Osteoblast (primary cell): ENCODE results near the gene HEXD. TPM values are rescaled to one million over a fixed set of nuclear protein-coding genes. Genes with fewer than 3 reads are reported as not detected.

Source experiments
- DNase-seq: peaks from one replicate; pipeline ENCODE4 v3.0.0; 2011; ENCODE audit warnings: low spot score, mixed read lengths; ENCODE audit not compliant: insufficient read length; ENCODE audit errors: missing footprints
- H2AFZ ChIP-seq: 2 replicates; pipeline ENCODE4 v1.6.0; 2011; ENCODE audit warnings: mild to moderate bottlenecking, low read length
- H3K27ac ChIP-seq: 2 replicates; pipeline ENCODE4 v1.5.1; 2011; ENCODE audit warnings: mild to moderate bottlenecking, low read depth, low read length, moderate library complexity
- H3K27me3 ChIP-seq: 2 replicates; pipeline ENCODE4 v1.6.0; 2012; ENCODE audit warnings: mild to moderate bottlenecking, control low read depth, inconsistent platforms, low read length, moderate library complexity; ENCODE audit not compliant: insufficient read depth
- H3K36me3 ChIP-seq: 2 replicates; pipeline ENCODE4 v1.5.1; 2011; ENCODE audit warnings: mild to moderate bottlenecking, low read length, control low read depth, moderate library complexity; ENCODE audit not compliant: insufficient read depth
- H3K4me1 ChIP-seq: 2 replicates; pipeline ENCODE4 v1.5.1; 2011; ENCODE audit warnings: mild to moderate bottlenecking, low read length, control low read depth, moderate library complexity; ENCODE audit not compliant: insufficient read depth
- H3K4me2 ChIP-seq: 2 replicates; pipeline ENCODE4 v1.6.0; 2011; ENCODE audit warnings: mild to moderate bottlenecking, low read length; ENCODE audit not compliant: insufficient read depth
- H3K4me3 ChIP-seq: fragments of 200-600 bp; sonication (generic); 3 replicates; pipeline ENCODE4 v1.5.1; 2012; ENCODE audit warnings: mild to moderate bottlenecking, low read length, inconsistent platforms; ENCODE audit not compliant: insufficient read depth
- H3K79me2 ChIP-seq: 2 replicates; pipeline ENCODE4 v1.6.0; 2012; ENCODE audit warnings: mild to moderate bottlenecking, low read length, control low read depth, inconsistent platforms; ENCODE audit not compliant: insufficient read depth
- H3K9me3 ChIP-seq: 2 replicates; pipeline ENCODE4 v1.5.1; 2011; ENCODE audit warnings: low read depth, low read length, control low read depth
- H4K20me1 ChIP-seq: 2 replicates; pipeline ENCODE4 v1.6.0; 2012; ENCODE audit warnings: mild to moderate bottlenecking, low read length, control low read depth; ENCODE audit not compliant: insufficient read depth
- CTCF ChIP-seq: IDR thresholded peaks from 2 replicates; pipeline ENCODE4 v1.5.1; 2011; ENCODE audit warnings: mild to moderate bottlenecking, low read depth, low read length, moderate library complexity; ENCODE audit errors: extremely low read depth
- total RNA-seq: library from RNA; depleted of rRNA; stranded (reverse); fragments of >200 nt; gene quantifications from 2 replicates; pipeline ENCODE4 v1.2.3, GENCODE V29; 2012

The HEXD gene
- total RNA-seq, 1 donor, result 20.3 TPM

- Histone ChIP-seq H3K4me2 (no peak overlapping the region), H3K4me3 (no peak overlapping the region), H3K36me3 (no peaks in the 10 kb centered on the region), H2AFZ (no peak overlapping the region), H3K79me2 (no peaks in the 10 kb centered on the region), H3K4me1 (peaks cover 13% of the 10 kb centered on the region), H4K20me1 (peaks cover 55% of the 10 kb centered on the region), H3K27ac (no peak overlapping the region), H3K27me3 (no peaks in the 10 kb centered on the region), H3K9me3 (no peaks in the 10 kb centered on the region)
- DNase-seq, result no peak
- no peak for TF ChIP-seq CTCF
Observed at GRCh38 chr17:82415336-82415735, 2.8 kb upstream of the HEXD start.

- Histone ChIP-seq H4K20me1 (peaks cover 55% of the 10 kb centered on the region), H3K27ac (no peak overlapping the region), H2AFZ (no peak overlapping the region), H3K27me3 (no peaks in the 10 kb centered on the region), H3K4me2 (no peak overlapping the region), H3K4me1 (peaks cover 13% of the 10 kb centered on the region), H3K36me3 (no peaks in the 10 kb centered on the region), H3K9me3 (no peaks in the 10 kb centered on the region), H3K79me2 (no peaks in the 10 kb centered on the region), H3K4me3 (no peak overlapping the region)
- TF ChIP-seq CTCF, result no peak
- DNase-seq, result no peak
Observed at GRCh38 chr17:82415786-82416185, 2.4 kb upstream of the HEXD start.

- TF ChIP-seq CTCF, result no peak
- Histone ChIP-seq H3K27ac (no peak overlapping the region), H3K4me3 (no peak overlapping the region), H2AFZ (no peak overlapping the region), H3K4me1 (peaks cover 13% of the 10 kb centered on the region), H3K36me3 (no peaks in the 10 kb centered on the region), H4K20me1 (peaks cover 53% of the 10 kb centered on the region), H3K4me2 (no peak overlapping the region), H3K9me3 (no peaks in the 10 kb centered on the region), H3K79me2 (no peaks in the 10 kb centered on the region), H3K27me3 (no peaks in the 10 kb centered on the region)
- DNase-seq, result peak; percentile 61
Observed at GRCh38 chr17:82416264-82416663, 1.9 kb upstream of the HEXD start.

GRCh38 chr17:82416771-82417170 lies 1.4 kb upstream of the HEXD start:
- no peak overlapping the region for H3K27ac ChIP-seq
- no peaks in the 10 kb centered on the region for H3K9me3 ChIP-seq
- DNase-seq, result peak; percentile 38
- no peak overlapping the region for H2AFZ ChIP-seq
- no peaks in the 10 kb centered on the region for H3K27me3 ChIP-seq
- H3K4me1 ChIP-seq, result peaks cover 13% of the 10 kb centered on the region
- no peaks in the 10 kb centered on the region for H3K36me3 ChIP-seq
- peaks cover 48% of the 10 kb centered on the region for H4K20me1 ChIP-seq
- H3K4me3 ChIP-seq, result no peak overlapping the region
- no peak overlapping the region for H3K4me2 ChIP-seq
- TF ChIP-seq CTCF, result peak; percentile 18
- no peaks in the 10 kb centered on the region for H3K79me2 ChIP-seq
